HG03159 (cell line): ENCODE data around the gene CREB5.

Source experiments
- ATAC-seq: cut with Tn5 transposase; IDR thresholded peaks from one replicate; pipeline ENCODE4 v1.9.1; 2021; ENCODE audit warnings: mild to moderate bottlenecking, moderate library complexity; ENCODE audit not compliant: unreplicated experiment

The CREB5 gene

GRCh38 chr7:28729727-28730126 is 317.4 kb downstream of the CREB5 start:
- no peak for ATAC-seq

- ATAC-seq: no peak
Measured at GRCh38 chr7:28731092-28731658, 318.9 kb downstream of the CREB5 start.

GRCh38 chr7:28732071-28732869 is 320.0 kb downstream of the CREB5 start:
- ATAC-seq: no peak

- no peak for ATAC-seq
Measured at GRCh38 chr7:28733035-28733434, 320.7 kb downstream of the CREB5 start.

- no peak for ATAC-seq
Measured at GRCh38 chr7:28738412-28738811, 326.1 kb downstream of the CREB5 start.

- ATAC-seq: no peak
Measured at GRCh38 chr7:28739128-28739527, 326.8 kb downstream of the CREB5 start.

- no peak for ATAC-seq
Measured at GRCh38 chr7:28739826-28740225, 327.5 kb downstream of the CREB5 start.

- ATAC-seq: no peak
Measured at GRCh38 chr7:28744951-28745350, 332.6 kb downstream of the CREB5 start.

- ATAC-seq: no peak
Measured at GRCh38 chr7:28745351-28745750, 333.0 kb downstream of the CREB5 start.

GRCh38 chr7:28747404-28747803 is 335.1 kb downstream of the CREB5 start:
- ATAC-seq: no peak

- ATAC-seq: no peak
Measured at GRCh38 chr7:28747854-28748253, 335.5 kb downstream of the CREB5 start.

GRCh38 chr7:28748346-28748745 is 336.0 kb downstream of the CREB5 start:
- ATAC-seq: no peak

- ATAC-seq: no peak
Measured at GRCh38 chr7:28748933-28749584, 336.7 kb downstream of the CREB5 start.

- no peak for ATAC-seq
Measured at GRCh38 chr7:28749638-28750037, 337.3 kb downstream of the CREB5 start.

- no peak for ATAC-seq
Measured at GRCh38 chr7:28750981-28751380, 338.7 kb downstream of the CREB5 start.

GRCh38 chr7:28753613-28754012 is 341.3 kb downstream of the CREB5 start:
- ATAC-seq: no peak

- peak; percentile 66 for ATAC-seq
Measured at GRCh38 chr7:28754027-28754426, 341.7 kb downstream of the CREB5 start.

- no peak for ATAC-seq
Measured at GRCh38 chr7:28754447-28754846, 342.1 kb downstream of the CREB5 start.

- ATAC-seq: no peak
Measured at GRCh38 chr7:28755255-28755654, 342.9 kb downstream of the CREB5 start.

- no peak for ATAC-seq
Measured at GRCh38 chr7:28758186-28758585, 345.9 kb downstream of the CREB5 start.

- no peak for ATAC-seq
Measured at GRCh38 chr7:28759475-28759971, 347.2 kb downstream of the CREB5 start.

GRCh38 chr7:28761505-28761904 is 349.2 kb downstream of the CREB5 start:
- ATAC-seq: no peak
